ENCODE data around the gene DNAJB8. TPM values are rescaled to one million over a fixed set of nuclear protein-coding genes. Genes with fewer than 3 reads are reported as not detected.

The DNAJB8 gene
- polyA plus RNA-seq, 1 experiment: not detected

DNA sequence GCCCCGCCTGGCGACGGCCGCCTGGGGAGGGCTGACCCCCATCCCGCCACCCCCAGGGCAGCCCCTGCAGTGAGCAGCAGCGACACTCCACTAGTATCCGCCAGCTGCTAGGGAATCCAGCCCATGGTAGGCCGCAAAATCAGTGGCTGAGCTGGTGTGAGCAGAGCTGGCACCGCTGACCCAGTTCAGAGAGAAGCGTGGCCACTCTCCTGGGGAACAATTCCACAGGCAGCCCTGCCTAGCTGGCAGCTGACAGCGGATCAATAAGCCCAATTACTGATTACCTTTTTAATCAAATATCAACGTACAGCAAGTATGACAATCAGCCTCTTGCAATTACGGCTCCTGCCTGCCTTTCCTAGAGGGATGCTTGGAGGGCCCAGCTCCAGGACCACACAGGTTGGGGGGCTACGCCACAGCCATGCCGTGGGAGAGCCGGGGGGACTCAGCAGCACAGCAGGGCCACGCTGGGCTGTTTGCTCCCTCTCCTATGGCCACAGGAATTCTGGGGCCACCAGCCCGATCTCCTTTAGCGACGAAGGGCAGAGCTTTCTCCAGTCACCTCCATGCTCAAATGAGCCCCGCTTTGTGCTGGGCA, 13.9 kb downstream of the DNAJB8 start:
- POLR2A ChIA-PET: no interaction called here
- Histone ChIP-seq H3K4me3 (ENCODE audit: low read depth, low read length) (no peak overlapping the region), H3K9me3 (ENCODE audit: control insufficient read depth, insufficient read depth, low read length) (no peaks in the 10 kb centered on the region; the same call in 1 of the 2 replicates), H3K27me3 (ENCODE audit: control insufficient read depth, insufficient read depth, low read length) (peaks cover 45% of the 10 kb centered on the region), H3K27ac (ENCODE audit: low read depth, low read length) (no peak overlapping the region)
- DNase-seq (ENCODE audit: low read depth, low spot score): no peak
- CTCF ChIA-PET: no interaction called here
- TF ChIP-seq, protein P1, sequence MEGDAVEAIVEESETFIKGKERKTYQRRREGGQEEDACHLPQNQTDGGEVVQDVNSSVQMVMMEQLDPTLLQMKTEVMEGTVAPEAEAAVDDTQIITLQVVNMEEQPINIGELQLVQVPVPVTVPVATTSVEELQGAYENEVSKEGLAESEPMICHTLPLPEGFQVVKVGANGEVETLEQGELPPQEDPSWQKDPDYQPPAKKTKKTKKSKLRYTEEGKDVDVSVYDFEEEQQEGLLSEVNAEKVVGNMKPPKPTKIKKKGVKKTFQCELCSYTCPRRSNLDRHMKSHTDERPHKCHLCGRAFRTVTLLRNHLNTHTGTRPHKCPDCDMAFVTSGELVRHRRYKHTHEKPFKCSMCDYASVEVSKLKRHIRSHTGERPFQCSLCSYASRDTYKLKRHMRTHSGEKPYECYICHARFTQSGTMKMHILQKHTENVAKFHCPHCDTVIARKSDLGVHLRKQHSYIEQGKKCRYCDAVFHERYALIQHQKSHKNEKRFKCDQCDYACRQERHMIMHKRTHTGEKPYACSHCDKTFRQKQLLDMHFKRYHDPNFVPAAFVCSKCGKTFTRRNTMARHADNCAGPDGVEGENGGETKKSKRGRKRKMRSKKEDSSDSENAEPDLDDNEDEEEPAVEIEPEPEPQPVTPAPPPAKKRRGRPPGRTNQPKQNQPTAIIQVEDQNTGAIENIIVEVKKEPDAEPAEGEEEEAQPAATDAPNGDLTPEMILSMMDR (IDR thresholded peaks at IDR 0.05; ENCODE audit: low read depth, low read length): no peak

DNA sequence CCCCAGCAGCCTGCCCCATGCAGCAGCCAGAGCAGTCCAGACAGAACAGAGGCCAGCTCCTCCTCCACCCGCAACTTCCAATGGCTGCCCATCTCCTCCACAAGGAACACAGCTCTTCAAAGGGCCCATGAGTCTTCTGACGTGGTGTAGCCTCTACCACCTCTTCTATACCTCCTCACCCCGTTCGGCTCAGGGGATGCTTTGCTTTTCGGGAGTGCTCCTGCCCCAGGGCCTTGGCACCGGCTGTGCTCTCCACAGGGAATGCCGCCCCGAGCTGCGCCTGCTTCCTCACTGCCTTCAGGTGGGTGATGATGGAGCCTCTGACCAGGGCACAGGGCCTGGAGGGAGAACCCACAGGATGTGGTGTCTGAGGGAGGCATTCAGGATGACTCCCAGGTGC, 14.6 kb downstream of the DNAJB8 start:
- peaks cover 40% of the 10 kb centered on the region for H3K27me3 ChIP-seq (ENCODE audit: control insufficient read depth, insufficient read depth, low read length)
- ChIA-PET CTCF (no interaction called here), POLR2A (no interaction called here)
- DNase-seq (ENCODE audit: low read depth, low spot score): no peak
- H3K4me3 ChIP-seq (ENCODE audit: low read depth, low read length): no peak overlapping the region
- no peaks in the 10 kb centered on the region; the same call in 1 of the 2 replicates for H3K9me3 ChIP-seq (ENCODE audit: control insufficient read depth, insufficient read depth, low read length)
- TF ChIP-seq, protein P1 (IDR thresholded peaks at IDR 0.05; ENCODE audit: low read depth, low read length): no peak
- H3K27ac ChIP-seq (ENCODE audit: low read depth, low read length): no peak overlapping the region

DNA sequence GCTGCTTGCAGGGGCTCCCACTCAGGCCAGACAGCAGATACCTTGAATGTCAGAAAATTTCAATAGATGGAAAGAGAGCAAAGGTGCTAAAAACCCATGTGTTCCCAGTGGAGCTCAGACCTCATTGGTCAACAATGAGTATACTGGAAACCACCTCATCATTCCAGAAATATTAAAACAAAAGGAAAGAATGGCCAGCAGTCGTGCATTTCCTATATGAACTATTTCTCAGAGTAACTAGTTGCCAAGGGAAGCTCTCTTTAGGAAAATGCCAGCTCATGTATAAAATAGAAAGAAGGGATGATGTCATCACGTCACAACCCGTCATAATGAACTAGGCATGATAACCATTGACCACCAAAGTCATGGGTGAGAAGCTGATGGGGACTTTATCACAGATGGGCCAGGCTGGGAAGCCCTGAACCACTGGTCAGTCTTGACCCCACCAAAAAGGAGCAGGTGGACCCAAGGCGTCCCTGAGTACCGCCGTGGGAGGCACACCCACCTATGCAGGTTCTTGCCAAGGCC, 17.5 kb downstream of the DNAJB8 start:
- Histone ChIP-seq H3K27ac (ENCODE audit: low read depth, low read length) (no peak overlapping the region), H3K4me3 (ENCODE audit: low read depth, low read length) (no peak overlapping the region), H3K27me3 (ENCODE audit: control insufficient read depth, insufficient read depth, low read length) (peaks cover 25% of the 10 kb centered on the region), H3K9me3 (ENCODE audit: control insufficient read depth, insufficient read depth, low read length) (no peaks in the 10 kb centered on the region; the same call in 1 of the 2 replicates)
- ChIA-PET POLR2A (no interaction called here), CTCF (no interaction called here)
- no peak for DNase-seq (ENCODE audit: low read depth, low spot score)
- TF ChIP-seq, protein P1 (IDR thresholded peaks at IDR 0.05; ENCODE audit: low read depth, low read length): no peak

DNA sequence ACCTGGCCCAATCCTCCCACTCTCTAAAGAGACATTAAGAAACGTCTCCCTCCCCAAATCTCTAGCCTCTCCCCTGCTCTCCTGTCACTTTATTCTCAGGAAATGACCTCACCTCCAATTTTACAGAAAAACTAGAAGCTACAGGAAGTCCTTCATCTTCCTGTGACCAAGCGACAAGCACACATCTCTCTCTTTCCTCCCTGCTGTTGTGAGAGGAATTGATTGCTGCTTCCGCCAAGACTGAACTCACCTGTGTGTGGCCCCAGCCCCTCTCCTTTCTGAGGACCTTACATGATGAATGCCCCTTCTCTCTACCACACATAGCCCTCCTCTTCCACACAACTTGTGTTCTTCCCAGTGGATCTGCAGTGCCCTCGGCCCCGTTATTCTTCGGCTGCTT, 18.2 kb downstream of the DNAJB8 start:
- H3K27ac ChIP-seq (ENCODE audit: low read depth, low read length): no peak overlapping the region
- ChIA-PET POLR2A (no interaction called here), CTCF (no interaction called here)
- H3K27me3 ChIP-seq (ENCODE audit: control insufficient read depth, insufficient read depth, low read length): peaks cover 29% of the 10 kb centered on the region
- no peaks in the 10 kb centered on the region; the same call in 1 of the 2 replicates for H3K9me3 ChIP-seq (ENCODE audit: control insufficient read depth, insufficient read depth, low read length)
- TF ChIP-seq, protein P1 (IDR thresholded peaks at IDR 0.05; ENCODE audit: low read depth, low read length): no peak
- no peak for DNase-seq (ENCODE audit: low read depth, low spot score)
- no peak overlapping the region for H3K4me3 ChIP-seq (ENCODE audit: low read depth, low read length)

DNA sequence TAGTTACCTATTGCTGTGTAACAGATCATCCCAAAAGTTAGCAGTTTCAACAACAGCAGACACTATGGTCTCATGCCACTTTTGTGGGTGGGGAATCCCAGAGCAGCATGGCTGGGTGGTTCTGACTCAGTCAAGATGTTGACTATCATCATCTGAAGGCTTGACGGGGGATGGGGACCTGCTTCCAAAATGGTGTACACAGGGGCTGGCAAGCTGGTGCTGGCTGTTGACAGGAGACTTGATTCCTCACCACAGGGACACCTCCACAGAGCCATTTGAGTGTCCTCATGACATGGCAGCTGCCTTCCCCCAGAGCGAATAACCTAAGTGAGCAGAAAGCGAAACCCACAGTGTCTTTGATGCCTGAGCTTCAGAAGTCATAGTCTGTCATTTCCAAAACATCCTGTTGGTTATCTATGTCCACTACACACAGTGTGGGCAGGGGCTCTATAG, 19.1 kb downstream of the DNAJB8 start:
- ChIA-PET POLR2A (interaction anchor here (0.7 kb wide), 1 partner anchor 41 kb away, joined by 3 read pairs; no protein-coding TSS in a partner anchor), CTCF (no interaction called here)
- no peak overlapping the region for H3K27ac ChIP-seq (ENCODE audit: low read depth, low read length)

More for the DNA sequence above, 19.1 kb downstream of the DNAJB8 start:
- Histone ChIP-seq H3K9me3 (ENCODE audit: control insufficient read depth, insufficient read depth, low read length) (no peaks in the 10 kb centered on the region; the same call in 1 of the 2 replicates), H3K4me3 (ENCODE audit: low read depth, low read length) (no peak overlapping the region), H3K27me3 (ENCODE audit: control insufficient read depth, insufficient read depth, low read length) (peaks cover 31% of the 10 kb centered on the region)
- TF ChIP-seq, protein P1 (IDR thresholded peaks at IDR 0.05; ENCODE audit: low read depth, low read length): no peak
- DNase-seq (ENCODE audit: low read depth, low spot score): no peak

All from AG04450 (cell line).